Measurements from ENCODE around the gene ANKRD29.

Gene ANKRD29

GRCh38 chr18:23550898-23551297, 111.8 kb downstream of the ANKRD29 start:
- no peak for DNase-seq
- H3K27ac ChIP-seq: no peak overlapping the region
- H3K4me3 ChIP-seq: no peak overlapping the region
- no peaks in the 10 kb centered on the region for H3K9me3 ChIP-seq
- intact Hi-C loops (cut with DNase I; ENCODE audit: low total_unique reads): no loop called here
- H3K4me1 ChIP-seq: no peaks in the 10 kb centered on the region
- no peaks in the 10 kb centered on the region for H3K27me3 ChIP-seq
- no peak for TF ChIP-seq CTCF (IDR thresholded peaks at IDR 0.05)
- H3K36me3 ChIP-seq: peaks cover 68 to 93% (median 89%) of the 10 kb centered on the region in 3 donors

Data from tibial artery (tissue), 4 donors.